ENCODE measurements around the gene HERC4. TPM values are rescaled to one million over a fixed set of nuclear protein-coding genes. Genes with fewer than 3 reads are reported as not detected.
A peak's percentile ranks its signal among the peaks of the same experiment; 100 is the strongest.

Gene HERC4
- total RNA-seq, 2 donors from 2014 or later = 53.8 to 60.1 TPM

GRCh38 chr10:67893637-67894036 is 181.4 kb downstream of the HERC4 start:
- peaks cover 78% of the 10 kb centered on the region for H3K36me3 Mint-ChIP-seq (ENCODE audit: low read depth)
- H3K4me1 Mint-ChIP-seq = no peaks in the 10 kb centered on the region
- H3K9ac ChIP-seq (ENCODE audit: extremely low read depth, low read length, poor library complexity, severe bottlenecking) = no peak overlapping the region
- DNase-seq = no peak
- H3K36me3 ChIP-seq (ENCODE audit: control insufficient read depth, insufficient read depth, low read length) = peaks cover 93% of the 10 kb centered on the region
- peak overlapping the region; percentile 30 for H3K27ac Mint-ChIP-seq
- H3K4me1 ChIP-seq (ENCODE audit: control insufficient read depth, insufficient read depth, low read length) = no peaks in the 10 kb centered on the region
- 95 to 97% methylated on average over 13 to 14 of the region's 14 CpGs for WGBS, 2 experiments (ENCODE audit: insufficient coverage in 1 of 2, insufficient read length in 1 of 2)
- H3K27me3 ChIP-seq (ENCODE audit: control insufficient read depth, insufficient read depth, low read length, poor library complexity, severe bottlenecking) = no peaks in the 10 kb centered on the region
- H3K9me3 ChIP-seq (ENCODE audit: control insufficient read depth, low read length) = peaks cover 3% of the 10 kb centered on the region
- no peak for TF ChIP-seq CTCF (conservative IDR thresholded peaks at IDR 0.05)
- no peaks in the 10 kb centered on the region for H3K9me3 Mint-ChIP-seq
- H3K4me3 Mint-ChIP-seq = no peak overlapping the region
- no peak overlapping the region for H3K27ac ChIP-seq (ENCODE audit: low read depth, low read length)
- H3K27me3 Mint-ChIP-seq (ENCODE audit: insufficient read depth) = no peaks in the 10 kb centered on the region
- no peak overlapping the region for H3K4me3 ChIP-seq (ENCODE audit: low read length)

- Histone ChIP-seq H3K27ac (ENCODE audit: low read depth, low read length) (peak overlapping the region; percentile 92), H3K4me3 (ENCODE audit: low read length) (peak overlapping the region; percentile 99), H3K36me3 (ENCODE audit: control insufficient read depth, insufficient read depth, low read length) (peaks cover 31% of the 10 kb centered on the region), H3K4me1 (ENCODE audit: control insufficient read depth, insufficient read depth, low read length) (no peaks in the 10 kb centered on the region), H3K27me3 (ENCODE audit: control insufficient read depth, insufficient read depth, low read length, poor library complexity, severe bottlenecking) (no peaks in the 10 kb centered on the region), H3K9me3 (ENCODE audit: control insufficient read depth, low read length) (peaks cover 3% of the 10 kb centered on the region), H3K9ac (ENCODE audit: extremely low read depth, low read length, poor library complexity, severe bottlenecking) (peak overlapping the region; percentile 85)
- Mint-ChIP-seq H3K4me1 (peaks cover 10% of the 10 kb centered on the region), H3K27me3 (ENCODE audit: insufficient read depth) (no peaks in the 10 kb centered on the region), H3K9me3 (no peaks in the 10 kb centered on the region), H3K36me3 (ENCODE audit: low read depth) (peaks cover 32% of the 10 kb centered on the region), H3K27ac (peak overlapping the region; percentile 94), H3K4me3 (peak overlapping the region; percentile 92)
- DNase-seq = peak; percentile 88
- TF ChIP-seq CTCF (conservative IDR thresholded peaks at IDR 0.05) = no peak
- WGBS, 2 experiments (ENCODE audit: insufficient coverage in 1 of 2, insufficient read length in 1 of 2) = 0 to 1% methylated on average over 19 to 73 of the region's 73 CpGs
Observed at GRCh38 chr10:67884842-67885670, 190.0 kb downstream of the HERC4 start.

- H3K27ac Mint-ChIP-seq = peak within 1 kb of the TSS; percentile 95
- Histone ChIP-seq H3K36me3 (ENCODE audit: control insufficient read depth, insufficient read depth, low read length) (peaks cover 24% of the 10 kb centered on the region), H3K9ac (ENCODE audit: extremely low read depth, low read length, poor library complexity, severe bottlenecking) (peak within 1 kb of the TSS; percentile 85), H3K4me1 (ENCODE audit: control insufficient read depth, insufficient read depth, low read length) (no peaks in the 10 kb centered on the region), H3K27me3 (ENCODE audit: control insufficient read depth, insufficient read depth, low read length, poor library complexity, severe bottlenecking) (no peaks in the 10 kb centered on the region), H3K27ac (ENCODE audit: low read depth, low read length) (peak within 1 kb of the TSS; percentile 92), H3K9me3 (ENCODE audit: control insufficient read depth, low read length) (peaks cover under 1% of the 10 kb centered on the region), H3K4me3 (ENCODE audit: low read length) (peak within 1 kb of the TSS; percentile 99)
- H3K4me1 Mint-ChIP-seq = peaks cover 10% of the 10 kb centered on the region
- WGBS, 2 experiments (ENCODE audit: insufficient coverage in 1 of 2, insufficient read length in 1 of 2) = 0% methylated on average over 10 to 62 of the region's 62 CpGs
- TF ChIP-seq CTCF (conservative IDR thresholded peaks at IDR 0.05) = no peak
- H3K9me3 Mint-ChIP-seq = no peaks in the 10 kb centered on the region
- H3K27me3 Mint-ChIP-seq (ENCODE audit: insufficient read depth) = no peaks in the 10 kb centered on the region
- peaks cover 26% of the 10 kb centered on the region for H3K36me3 Mint-ChIP-seq (ENCODE audit: low read depth)
- H3K4me3 Mint-ChIP-seq = peak within 1 kb of the TSS; percentile 92
- DNase-seq = peak; percentile 99
Observed at GRCh38 chr10:67884313-67884841, 190.7 kb downstream of the HERC4 start, which contains the start of gene SIRT1. Gene SIRT1, plus strand, starts transcription at chr10:67884656. Its CDS starts 66 bp downstream, at chr10:67884722.
